Transverse colon (tissue), 4 donors: ENCODE results near the gene NAE1. TPM values are rescaled to one million over a fixed set of nuclear protein-coding genes. Genes with fewer than 3 reads are reported as not detected.

Experiments
- DNase-seq: peaks from one replicate; pipeline ENCODE4 v3.0.0-alpha.2; 2019
- H3K27ac ChIP-seq, 4 donors: fragments of 200-600 bp; sonication (generic); 2 replicates each; pipeline ENCODE4 v1.5.1; 2016 to 2018; ENCODE audit warnings: inconsistent platforms in 4 of 4
- H3K27me3 ChIP-seq: fragments of 200-600 bp; sonication (generic); 2 replicates; pipeline ENCODE4 v1.5.1; 2017; ENCODE audit warnings: inconsistent platforms
- H3K36me3 ChIP-seq, 4 donors: fragments of 200-600 bp; sonication (generic); 2 replicates each; pipeline ENCODE4 v1.5.1; 2017 to 2019; ENCODE audit warnings: inconsistent platforms in 4 of 4
- H3K4me1 ChIP-seq, 4 donors: fragments of 200-600 bp; sonication (generic); 2 replicates each; pipeline ENCODE4 v1.5.1; 2017 to 2020; ENCODE audit warnings: inconsistent platforms in 4 of 4
- H3K4me3 ChIP-seq, 4 donors: fragments of 200-600 bp; sonication (generic); 1 replicate in 1 of 4; 2 replicates in 3 of 4; pipeline versions ENCODE4 v1.5.1 to v1.6.1; 2017 to 2019; ENCODE audit warnings: inconsistent platforms in 4 of 4
- H3K9me3 ChIP-seq, 2 donors: fragments of 200-600 bp; sonication (generic); 2 replicates each; pipeline ENCODE4 v1.5.1; 2017 to 2019; ENCODE audit warnings: inconsistent platforms in 2 of 2
- CTCF ChIP-seq, 5 experiments: fragments of 200-600 bp in 3 of 5; fragments of 450-650 bp in 2 of 5; sonication (generic) in 3 of 5; IDR thresholded peaks; 1 replicate in 2 of 5; 2 replicates in 3 of 5; pipeline ENCODE4 v1.5.1; 2016 to 2017; ENCODE audit warnings: antibody characterized with exemption in 5 of 5, inconsistent platforms in 3 of 5, mild to moderate bottlenecking in 2 of 5, moderate library complexity in 1 of 5
- EP300 ChIP-seq: sonication (generic); formaldehyde crosslinking; IDR thresholded peaks from one replicate; pipeline ENCODE4 v1.6.1; 2017; ENCODE audit warnings: antibody characterized with exemption, low read depth
- POLR2A ChIP-seq: fragments of 450-650 bp; IDR thresholded peaks from one replicate; pipeline ENCODE4 v1.6.1; 2016; ENCODE audit warnings: antibody characterized with exemption, mild to moderate bottlenecking, moderate library complexity
- POLR2AphosphoS5 ChIP-seq, 3 donors: sonication (generic); formaldehyde crosslinking; IDR thresholded peaks; one replicate each; pipeline ENCODE4 v1.6.1; 2016; ENCODE audit warnings: antibody characterized with exemption in 3 of 3
- WGBS, 2 donors: methylation state at CpG; one replicate each; pipeline ENCODE4 v1.1.5; 2018; ENCODE audit warnings: low coverage in 1 of 2; 5-methylcytosine and 5-hydroxymethylcytosine counted together
- in situ Hi-C, 4 donors: fragments of 200-750 bp; cut with MboI; loops; one replicate each; pipeline versions ENCODE4 v1.15.0 to v1.15.1; 2017; ENCODE audit warnings: low sequenced_read_pairs in 3 of 4, low pct_ligation_motif_present in 1 of 4, low pct_unique_long_range_greater_than_20kb in 1 of 4
- intact Hi-C: fragments of 100-400 bp; cut with DNase I; formaldehyde crosslinking; loops from one replicate; pipeline ENCODE4 v1.15.1; 2023; ENCODE audit warnings: low total_unique reads
- total RNA-seq, 4 donors: library from RNA; depleted of rRNA; stranded (reverse); fragments of >200 nt; gene quantifications; one replicate each; pipeline ENCODE4 v1.1.0, GENCODE V29; 2016

Gene NAE1
- total RNA-seq, 4 donors from 2014 or later: 25.3 to 45.1 (median 32.1) TPM

GRCh38 chr16:66840883-66841282 is 10.1 kb upstream of the NAE1 start:
- 28 to 53% methylated on average over 2 to 3 of the region's 3 CpGs for WGBS, 2 donors
- Histone ChIP-seq H3K4me1 (peaks cover 4 to 14% (median 12%) of the 10 kb centered on the region in 4 donors), H3K27me3 (peaks cover 23% of the 10 kb centered on the region), H3K4me3 (no peak overlapping the region), H3K27ac (no peak overlapping the region), H3K9me3 (no peaks in the 10 kb centered on the region), H3K36me3 (no peaks in the 10 kb centered on the region)
- TF ChIP-seq EP300: no peak
- TF ChIP-seq POLR2AphosphoS5 (IDR thresholded peaks at IDR 0.05): no peak
- no peak for TF ChIP-seq CTCF (IDR thresholded peaks at IDR 0.05)
- no peak for TF ChIP-seq POLR2A
- in situ Hi-C loops: no loop called here
- DNase-seq: no peak
- intact Hi-C loops: no loop called here

- intact Hi-C loops: no loop called here
- H3K27ac ChIP-seq: no peak overlapping the region
- no peak for DNase-seq
- H3K4me3 ChIP-seq: no peak overlapping the region
- no peaks in the 10 kb centered on the region for H3K36me3 ChIP-seq
- H3K27me3 ChIP-seq: no peaks in the 10 kb centered on the region
- no peaks in the 10 kb centered on the region for H3K9me3 ChIP-seq
- 90% methylated on average over 5 of the region's 5 CpGs; no CpG with 5 or more reads in 1 of the 2 donors for WGBS, 2 donors
- in situ Hi-C loops: no loop called here
- peaks cover 3 to 7% (median 5%) of the 10 kb centered on the region in 4 donors for H3K4me1 ChIP-seq
- no peak for TF ChIP-seq POLR2A
- no peak for TF ChIP-seq POLR2AphosphoS5 (IDR thresholded peaks at IDR 0.05)
- no peak for TF ChIP-seq CTCF (IDR thresholded peaks at IDR 0.05)
- no peak for TF ChIP-seq EP300
Measured at GRCh38 chr16:66834746-66835145, 4.0 kb upstream of the NAE1 start.

- no peaks in the 10 kb centered on the region for H3K27me3 ChIP-seq
- H3K36me3 ChIP-seq: no peaks in the 10 kb centered on the region
- intact Hi-C loops: no loop called here
- DNase-seq: no peak
- TF ChIP-seq POLR2A (no peak), EP300 (no peak), CTCF (IDR thresholded peaks at IDR 0.05) (no peak), POLR2AphosphoS5 (IDR thresholded peaks at IDR 0.05) (no peak)
- 68 to 72% methylated on average over 5 to 7 of the region's 7 CpGs for WGBS, 2 donors
- H3K4me1 ChIP-seq: peaks cover 6 to 18% (median 12%) of the 10 kb centered on the region in 4 donors
- H3K27ac ChIP-seq: no peak overlapping the region
- no peaks in the 10 kb centered on the region for H3K9me3 ChIP-seq
- no peak overlapping the region for H3K4me3 ChIP-seq
- in situ Hi-C loops: no loop called here
Measured at GRCh38 chr16:66832661-66833305, 2.0 kb upstream of the NAE1 start.

GRCh38 chr16:66832190-66832589 is 1.4 kb upstream of the NAE1 start:
- TF ChIP-seq POLR2AphosphoS5 (IDR thresholded peaks at IDR 0.05) (no peak), CTCF (IDR thresholded peaks at IDR 0.05) (no peak)
- Histone ChIP-seq H3K27ac (no peak overlapping the region), H3K36me3 (peaks cover 0 to 1% (median 0%) of the 10 kb centered on the region in 4 donors), H3K4me3 (no peak overlapping the region), H3K27me3 (no peaks in the 10 kb centered on the region), H3K9me3 (no peaks in the 10 kb centered on the region), H3K4me1 (peaks cover 6 to 18% (median 12%) of the 10 kb centered on the region in 4 donors)
- peak; percentile 26 for DNase-seq
- in situ Hi-C loops: no loop called here
- intact Hi-C loops: no loop called here
- WGBS, 2 donors: 83 to 86% methylated on average over 3 of the region's 3 CpGs
